NB4 (cell line): Measurements from ENCODE around the gene REC114.

ENCODE experiments used
- CTCF ChIP-seq: IDR thresholded peaks from one replicate; pipeline ENCODE4 v1.5.1; 2012; ENCODE audit warnings: low read depth, low read length
- MAX ChIP-seq: IDR thresholded peaks from 2 replicates; pipeline ENCODE4 v1.6.1; 2011; ENCODE audit warnings: low read depth, low read length
- POLR2A ChIP-seq: IDR thresholded peaks from 2 replicates; pipeline ENCODE4 v1.6.1; 2011; ENCODE audit warnings: mild to moderate bottlenecking; ENCODE audit not compliant: insufficient read length; ENCODE audit errors: extremely low read depth

- TF ChIP-seq POLR2A, result no peak
- no peak for TF ChIP-seq MAX
- no peak for TF ChIP-seq CTCF
These were observed 39.8 kb upstream of the REC114 start for GRCh38 chr15:73403171-73403570.
